ENCODE data around the gene MAGOHB.

DNA sequence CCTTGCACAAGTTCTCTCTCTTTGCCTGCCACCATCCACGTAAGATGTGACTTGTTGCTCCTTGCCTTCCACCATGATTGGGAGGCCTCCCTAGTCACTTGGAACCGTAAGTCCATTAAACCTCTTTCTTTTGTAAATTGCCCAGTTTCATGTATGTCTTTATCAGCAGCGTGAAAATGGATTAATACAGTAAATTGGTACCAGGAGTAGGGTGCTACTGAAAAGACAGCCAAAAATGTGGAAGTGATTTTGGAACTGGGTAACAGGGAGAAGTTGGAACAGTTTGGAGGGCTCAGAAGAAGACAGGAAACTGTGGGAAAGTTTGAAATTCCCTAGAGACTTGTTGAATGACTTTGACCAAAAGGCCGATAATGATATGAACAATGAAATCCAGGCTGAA lies 32.5 kb upstream of the MAGOHB start:
- TF ChIP-seq, protein P1, sequence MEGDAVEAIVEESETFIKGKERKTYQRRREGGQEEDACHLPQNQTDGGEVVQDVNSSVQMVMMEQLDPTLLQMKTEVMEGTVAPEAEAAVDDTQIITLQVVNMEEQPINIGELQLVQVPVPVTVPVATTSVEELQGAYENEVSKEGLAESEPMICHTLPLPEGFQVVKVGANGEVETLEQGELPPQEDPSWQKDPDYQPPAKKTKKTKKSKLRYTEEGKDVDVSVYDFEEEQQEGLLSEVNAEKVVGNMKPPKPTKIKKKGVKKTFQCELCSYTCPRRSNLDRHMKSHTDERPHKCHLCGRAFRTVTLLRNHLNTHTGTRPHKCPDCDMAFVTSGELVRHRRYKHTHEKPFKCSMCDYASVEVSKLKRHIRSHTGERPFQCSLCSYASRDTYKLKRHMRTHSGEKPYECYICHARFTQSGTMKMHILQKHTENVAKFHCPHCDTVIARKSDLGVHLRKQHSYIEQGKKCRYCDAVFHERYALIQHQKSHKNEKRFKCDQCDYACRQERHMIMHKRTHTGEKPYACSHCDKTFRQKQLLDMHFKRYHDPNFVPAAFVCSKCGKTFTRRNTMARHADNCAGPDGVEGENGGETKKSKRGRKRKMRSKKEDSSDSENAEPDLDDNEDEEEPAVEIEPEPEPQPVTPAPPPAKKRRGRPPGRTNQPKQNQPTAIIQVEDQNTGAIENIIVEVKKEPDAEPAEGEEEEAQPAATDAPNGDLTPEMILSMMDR (conservative IDR thresholded peaks at IDR 0.05), result no peak
- TF ChIP-seq EZH2 (IDR thresholded peaks at IDR 0.05; ENCODE audit: low read depth), result no peak

All from PC-9 (cell line).